H4 (cell line): ENCODE results near the gene SLC22A5. TPM values are rescaled to one million over a fixed set of nuclear protein-coding genes. Genes with fewer than 3 reads are reported as not detected.
"Not testable (repeated sequence)": the region's sequence is repeated elsewhere in the genome, so short reads cannot be mapped to it uniquely, and the experiment has no call there.

Experiments used
- DNase-seq: peaks from one replicate; pipeline ENCODE4 v3.0.0-alpha.2; 2015; ENCODE audit warnings: low spot score
- total RNA-seq: library from RNA; depleted of rRNA; stranded (reverse); fragments of >200 nt; shearing (Covaris generic); gene quantifications from 2 replicates; pipeline ENCODE4 v1.2.3, GENCODE V29; 2014

The SLC22A5 gene
- total RNA-seq, 1 experiment from 2014 or later: 6.9 TPM

GRCh38 chr5:132426525-132427138 lies 57.1 kb downstream of the SLC22A5 start:
- peak; percentile 98 for DNase-seq

- DNase-seq: no peak
Measured at GRCh38 chr5:132427281-132428146, 58.0 kb downstream of the SLC22A5 start.

GRCh38 chr5:132428147-132428482 lies 58.6 kb downstream of the SLC22A5 start:
- DNase-seq: no peak

- DNase-seq: no peak
Measured at GRCh38 chr5:132428484-132429462, 59.3 kb downstream of the SLC22A5 start.

GRCh38 chr5:132429463-132430440 lies 60.2 kb downstream of the SLC22A5 start:
- no peak for DNase-seq

- no peak for DNase-seq
Measured at GRCh38 chr5:132430746-132431145, 61.2 kb downstream of the SLC22A5 start.

- no peak for DNase-seq
Measured at GRCh38 chr5:132431632-132432031, 62.1 kb downstream of the SLC22A5 start.

- no peak for DNase-seq
Measured at GRCh38 chr5:132433141-132433540, 63.6 kb downstream of the SLC22A5 start.

- DNase-seq: no peak
Measured at GRCh38 chr5:132434416-132435286, 65.1 kb downstream of the SLC22A5 start.

- no peak for DNase-seq
Measured at GRCh38 chr5:132435447-132435846, 65.9 kb downstream of the SLC22A5 start.

- DNase-seq: no peak
Measured at GRCh38 chr5:132435886-132436285, 66.4 kb downstream of the SLC22A5 start.

- DNase-seq: no peak
Measured at GRCh38 chr5:132436936-132437335, 67.4 kb downstream of the SLC22A5 start.

- DNase-seq: peak; percentile 90
Measured at GRCh38 chr5:132437604-132438266, 68.2 kb downstream of the SLC22A5 start.

GRCh38 chr5:132438267-132438645 lies 68.7 kb downstream of the SLC22A5 start:
- DNase-seq: not testable (repeated sequence)

- DNase-seq: no peak
Measured at GRCh38 chr5:132438917-132439316, 69.4 kb downstream of the SLC22A5 start.

- DNase-seq: no peak
Measured at GRCh38 chr5:132439521-132440089, 70.1 kb downstream of the SLC22A5 start.

GRCh38 chr5:132444061-132444460 lies 74.6 kb downstream of the SLC22A5 start:
- DNase-seq: no peak
